Measurements from ENCODE around the gene PKN3.

Gene PKN3

GRCh38 chr9:128714586-128715435, 12.5 kb downstream of the PKN3 start:
- no peak overlapping the region for H3K4me3 ChIP-seq (ENCODE audit: low read depth, low read length)
- no peak for DNase-seq (ENCODE audit: low read depth)
- no peak for TF ChIP-seq POLR2A (IDR thresholded peaks at IDR 0.05; ENCODE audit: extremely low read depth, insufficient read length)
- no peak for TF ChIP-seq MYC (IDR thresholded peaks at IDR 0.05; ENCODE audit: low read depth, low read length)
- no peak for TF ChIP-seq MAX (IDR thresholded peaks at IDR 0.05; ENCODE audit: low read depth, low read length)
- no peak for TF ChIP-seq CTCF (IDR thresholded peaks at IDR 0.05; ENCODE audit: low read depth, low read length)

GRCh38 chr9:128715436-128715750, 13.1 kb downstream of the PKN3 start:
- DNase-seq (ENCODE audit: low read depth): no peak
- H3K4me3 ChIP-seq (ENCODE audit: low read depth, low read length): no peak overlapping the region
- no peak for TF ChIP-seq POLR2A (IDR thresholded peaks at IDR 0.05; ENCODE audit: extremely low read depth, insufficient read length)
- no peak for TF ChIP-seq MAX (IDR thresholded peaks at IDR 0.05; ENCODE audit: low read depth, low read length)
- TF ChIP-seq CTCF (IDR thresholded peaks at IDR 0.05; ENCODE audit: low read depth, low read length): no peak
- no peak for TF ChIP-seq MYC (IDR thresholded peaks at IDR 0.05; ENCODE audit: low read depth, low read length)

GRCh38 chr9:128716581-128717254, 14.4 kb downstream of the PKN3 start:
- DNase-seq (ENCODE audit: low read depth): no peak
- TF ChIP-seq CTCF (IDR thresholded peaks at IDR 0.05; ENCODE audit: low read depth, low read length) (no peak), POLR2A (IDR thresholded peaks at IDR 0.05; ENCODE audit: extremely low read depth, insufficient read length) (no peak), MYC (IDR thresholded peaks at IDR 0.05; ENCODE audit: low read depth, low read length) (no peak), MAX (IDR thresholded peaks at IDR 0.05; ENCODE audit: low read depth, low read length) (no peak)
- H3K4me3 ChIP-seq (ENCODE audit: low read depth, low read length): no peak overlapping the region

GRCh38 chr9:128718047-128718446, 15.7 kb downstream of the PKN3 start:
- no peak overlapping the region for H3K4me3 ChIP-seq (ENCODE audit: low read depth, low read length)
- TF ChIP-seq POLR2A (IDR thresholded peaks at IDR 0.05; ENCODE audit: extremely low read depth, insufficient read length) (no peak), MYC (IDR thresholded peaks at IDR 0.05; ENCODE audit: low read depth, low read length) (no peak), CTCF (IDR thresholded peaks at IDR 0.05; ENCODE audit: low read depth, low read length) (no peak), MAX (IDR thresholded peaks at IDR 0.05; ENCODE audit: low read depth, low read length) (no peak)
- DNase-seq (ENCODE audit: low read depth): no peak

GRCh38 chr9:128718475-128718874, 16.2 kb downstream of the PKN3 start:
- no peak overlapping the region for H3K4me3 ChIP-seq (ENCODE audit: low read depth, low read length)
- TF ChIP-seq CTCF (IDR thresholded peaks at IDR 0.05; ENCODE audit: low read depth, low read length): no peak
- no peak for TF ChIP-seq MAX (IDR thresholded peaks at IDR 0.05; ENCODE audit: low read depth, low read length)
- no peak for TF ChIP-seq MYC (IDR thresholded peaks at IDR 0.05; ENCODE audit: low read depth, low read length)
- no peak for TF ChIP-seq POLR2A (IDR thresholded peaks at IDR 0.05; ENCODE audit: extremely low read depth, insufficient read length)
- DNase-seq (ENCODE audit: low read depth): no peak

Data from NB4 (cell line).